Measurements from ENCODE around the gene S100A9. TPM values are rescaled to one million over a fixed set of nuclear protein-coding genes. Genes with fewer than 3 reads are reported as not detected.
"Not testable (repeated sequence)": the region's sequence is repeated elsewhere in the genome, so short reads cannot be mapped to it uniquely, and the experiment has no call there.

S100A9 gene
- total RNA-seq, 1 experiment from 2014 or later, result 0.33 TPM

- H3K9me3 Mint-ChIP-seq, result peaks cover 27% of the 10 kb centered on the region
- DNase-seq (ENCODE audit: low spot score); H3K36me3 Mint-ChIP-seq; H3K4me3 Mint-ChIP-seq; H3K27ac Mint-ChIP-seq; ATAC-seq; POLR2A ChIA-PET: not testable (repeated sequence)
- H3K27me3 Mint-ChIP-seq (ENCODE audit: low read depth), result peaks cover 49% of the 10 kb centered on the region
- CTCF ChIA-PET, result interaction anchor here (4.0 to 5.0 kb wide), 2 partner anchors 59 to 88 kb away, joined by 13 to 21 read pairs; no protein-coding TSS in a partner anchor
- H3K4me1 Mint-ChIP-seq, result peaks cover 13% of the 10 kb centered on the region
These were observed 49.6 kb downstream of the S100A9 start for GRCh38 chr1:153407274-153407673.

Other genes with a start within 250 kb of the S100A9 start
- not detected in 3 replicates for gene SPRR2F, start 244.3 kb upstream of the S100A9 start, total RNA-seq (2021)
- gene SPRR2G, start 207.0 kb upstream of the S100A9 start, total RNA-seq (2021), result not detected in 3 replicates
- gene LELP1, start 154.4 kb upstream of the S100A9 start, total RNA-seq (2021), result not detected in 3 replicates
- not detected in 3 replicates for gene PRR9, start 140.3 kb upstream of the S100A9 start, total RNA-seq (2021)
- gene LORICRIN, start 98.2 kb upstream of the S100A9 start, total RNA-seq (2021), result not detected in 3 replicates
- not detected in 3 replicates for gene PGLYRP3, start 44.9 kb upstream of the S100A9 start, total RNA-seq (2021)
- gene PGLYRP4, start 9.0 kb upstream of the S100A9 start, total RNA-seq (2021), result not detected in 3 replicates
- not detected in 3 replicates for gene S100A12, start 17.8 kb downstream of the S100A9 start, total RNA-seq (2021)
- gene S100A8, start 33.2 kb downstream of the S100A9 start, total RNA-seq (2021), result 1.4 TPM in 1 of 3 replicates, not detected in the others
- not detected in 3 replicates for gene S100A7A, start 58.7 kb downstream of the S100A9 start, total RNA-seq (2021)
- not detected in 3 replicates for gene S100A7, start 102.8 kb downstream of the S100A9 start, total RNA-seq (2021)
- 19.2 to 32.0 TPM (median 30.8 TPM) in 3 replicates for gene S100A6, start 178.1 kb downstream of the S100A9 start, total RNA-seq (2021)
- gene S100A5, start 183.1 kb downstream of the S100A9 start, total RNA-seq (2021), result not detected in 3 replicates
- 22.7 to 32.0 TPM (median 31.7 TPM) in 3 replicates for gene S100A4, start 188.0 kb downstream of the S100A9 start, total RNA-seq (2021)
- 0.33 TPM in 1 of 3 replicates, not detected in the others for gene S100A3, start 191.4 kb downstream of the S100A9 start, total RNA-seq (2021)
- gene S100A2, start 208.0 kb downstream of the S100A9 start, total RNA-seq (2021), result 0.74 to 1.6 TPM (median 0.80 TPM) in 3 replicates